Upper lobe of left lung (tissue), 4 donors: Measurements from ENCODE around the gene CD79A.

ENCODE experiments used
- POLR2A ChIP-seq, 4 donors: fragments of 450-650 bp; IDR thresholded peaks; one replicate each; pipeline ENCODE4 v1.5.1; 2016 to 2017; ENCODE audit warnings: antibody characterized with exemption in 4 of 4, mild to moderate bottlenecking in 2 of 4
- POLR2AphosphoS5 ChIP-seq, 2 donors: sonication (generic); formaldehyde crosslinking; IDR thresholded peaks; one replicate each; pipeline ENCODE4 v1.5.1; 2017; ENCODE audit warnings: antibody characterized with exemption in 2 of 2
- TF ChIP-seq, protein P1 (sequence below), 6 experiments: fragments of 450-650 bp in 4 of 6; fragments of 200-600 bp in 2 of 6; sonication (generic) in 2 of 6; IDR thresholded peaks; one replicate each; pipeline ENCODE4 v1.5.1; 2016 to 2019; ENCODE audit warnings: antibody characterized with exemption in 6 of 6

DNA sequence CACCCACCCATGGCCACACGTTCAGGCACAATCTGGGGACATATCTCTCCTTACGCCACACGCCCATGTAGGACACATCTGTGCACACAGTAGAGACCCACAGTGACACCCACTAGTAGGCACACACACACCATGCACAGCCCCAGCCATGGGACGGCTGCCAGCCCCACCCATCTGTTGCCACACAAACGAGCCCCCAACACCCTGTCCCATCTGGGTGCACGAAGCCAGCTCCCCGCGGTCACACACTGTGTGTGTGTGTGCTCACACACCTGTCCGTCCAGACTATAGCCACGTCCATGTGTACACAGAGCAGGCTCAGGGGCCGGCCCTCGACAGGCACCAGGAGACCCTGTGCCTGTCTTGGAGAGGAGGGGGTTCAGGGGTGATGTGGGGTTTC lies 40.6 kb downstream of the CD79A start:
- TF ChIP-seq POLR2A (IDR thresholded peaks at IDR 0.05) (no peak), POLR2AphosphoS5 (IDR thresholded peaks at IDR 0.05) (no peak)
- TF ChIP-seq, protein P1, sequence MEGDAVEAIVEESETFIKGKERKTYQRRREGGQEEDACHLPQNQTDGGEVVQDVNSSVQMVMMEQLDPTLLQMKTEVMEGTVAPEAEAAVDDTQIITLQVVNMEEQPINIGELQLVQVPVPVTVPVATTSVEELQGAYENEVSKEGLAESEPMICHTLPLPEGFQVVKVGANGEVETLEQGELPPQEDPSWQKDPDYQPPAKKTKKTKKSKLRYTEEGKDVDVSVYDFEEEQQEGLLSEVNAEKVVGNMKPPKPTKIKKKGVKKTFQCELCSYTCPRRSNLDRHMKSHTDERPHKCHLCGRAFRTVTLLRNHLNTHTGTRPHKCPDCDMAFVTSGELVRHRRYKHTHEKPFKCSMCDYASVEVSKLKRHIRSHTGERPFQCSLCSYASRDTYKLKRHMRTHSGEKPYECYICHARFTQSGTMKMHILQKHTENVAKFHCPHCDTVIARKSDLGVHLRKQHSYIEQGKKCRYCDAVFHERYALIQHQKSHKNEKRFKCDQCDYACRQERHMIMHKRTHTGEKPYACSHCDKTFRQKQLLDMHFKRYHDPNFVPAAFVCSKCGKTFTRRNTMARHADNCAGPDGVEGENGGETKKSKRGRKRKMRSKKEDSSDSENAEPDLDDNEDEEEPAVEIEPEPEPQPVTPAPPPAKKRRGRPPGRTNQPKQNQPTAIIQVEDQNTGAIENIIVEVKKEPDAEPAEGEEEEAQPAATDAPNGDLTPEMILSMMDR (IDR thresholded peaks at IDR 0.05): no peak
